GM21786 (cell line): ENCODE measurements around the gene NSUN6.

ENCODE experiments used
- ATAC-seq: cut with Tn5 transposase; IDR thresholded peaks from one replicate; pipeline ENCODE4 v1.9.1; 2021; ENCODE audit not compliant: unreplicated experiment

NSUN6 gene

DNA sequence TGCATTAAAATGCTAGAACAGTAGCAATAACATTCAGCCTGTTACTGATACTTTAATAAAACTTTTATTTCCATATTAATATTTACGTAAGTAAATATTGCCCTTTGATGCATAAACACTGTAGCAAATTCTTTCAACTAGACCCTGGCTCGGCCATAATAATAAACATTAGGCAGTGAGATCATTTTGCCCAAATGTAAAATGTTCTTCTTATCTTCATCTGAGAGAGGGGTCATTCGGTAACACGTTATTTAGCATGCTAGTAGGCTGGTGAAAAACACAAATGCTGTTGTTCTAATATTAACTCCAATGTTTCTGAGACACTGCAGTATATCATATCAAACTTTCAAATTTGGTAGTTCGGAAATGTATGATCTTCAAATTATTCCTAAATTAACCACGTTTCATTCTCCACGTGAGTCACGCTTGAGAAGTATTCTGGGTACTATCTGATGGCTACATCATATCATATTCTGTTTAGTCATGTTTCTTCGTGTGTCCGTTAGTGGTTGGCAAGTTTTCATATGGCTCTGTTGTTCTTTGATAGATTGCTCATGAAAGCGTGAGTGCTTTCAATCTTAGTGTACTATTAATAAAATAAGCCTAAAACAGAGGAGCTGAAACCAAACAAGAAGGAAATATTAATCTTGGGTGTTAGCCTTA is 145.8 kb downstream of the NSUN6 start:
- no peak for ATAC-seq

DNA sequence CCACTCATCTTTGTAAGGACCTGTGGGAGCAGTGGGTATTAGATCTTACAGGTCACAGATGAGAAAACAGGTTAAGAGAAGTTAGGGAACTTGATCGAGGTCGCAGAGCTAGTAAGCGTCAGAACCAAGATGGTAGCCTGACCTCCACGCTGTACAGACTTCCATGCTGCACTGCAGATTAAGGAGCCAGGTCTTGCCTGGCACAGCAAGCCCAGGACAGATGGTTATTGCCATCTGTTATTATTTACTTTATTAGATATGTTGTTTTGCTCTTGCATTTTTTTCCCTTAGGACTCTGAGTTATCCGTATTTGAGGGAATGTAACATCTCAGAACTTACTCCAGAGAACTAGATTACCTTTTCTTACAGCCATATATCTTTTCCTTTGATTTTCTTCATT is 147.2 kb downstream of the NSUN6 start:
- ATAC-seq: no peak

DNA sequence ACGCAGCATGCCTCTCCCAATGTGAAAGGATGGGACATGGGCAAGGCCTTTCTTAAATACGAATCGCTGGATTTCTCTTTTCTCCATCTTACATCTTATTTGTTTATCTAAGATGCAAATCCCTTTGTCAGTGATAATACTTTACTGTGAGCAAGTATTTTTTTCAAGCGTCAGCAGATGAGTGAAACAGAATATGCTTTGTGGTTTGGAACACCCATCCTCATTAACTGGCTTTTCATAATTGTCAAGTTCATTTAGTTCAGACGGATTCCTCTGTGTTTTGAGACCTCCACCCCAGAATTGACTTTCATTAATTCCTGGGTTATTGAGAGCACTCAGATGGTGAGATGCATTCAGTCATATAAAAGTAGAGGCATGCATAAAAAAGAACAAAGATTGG is 149.8 kb downstream of the NSUN6 start:
- ATAC-seq: peak; percentile 4

DNA sequence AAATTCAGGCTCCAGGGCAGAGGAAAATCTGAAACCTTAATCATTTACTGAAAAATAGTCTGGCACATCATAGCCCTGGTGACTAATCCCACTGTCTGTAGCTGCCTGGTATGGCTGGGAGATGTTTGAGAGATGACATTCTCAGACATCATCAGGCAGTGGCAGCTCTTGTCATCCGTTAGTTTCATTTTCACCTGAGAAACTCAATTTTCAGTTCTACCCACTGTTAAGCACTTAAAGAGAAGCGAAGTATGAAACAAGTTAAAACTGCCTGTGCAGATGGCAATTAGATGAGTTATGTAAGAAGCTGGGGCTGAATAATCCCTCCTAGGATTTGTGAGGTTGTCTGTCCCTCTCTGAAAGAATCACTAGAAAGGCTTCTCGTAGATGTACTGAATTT is 150.2 kb downstream of the NSUN6 start:
- peak; percentile 91 for ATAC-seq

DNA sequence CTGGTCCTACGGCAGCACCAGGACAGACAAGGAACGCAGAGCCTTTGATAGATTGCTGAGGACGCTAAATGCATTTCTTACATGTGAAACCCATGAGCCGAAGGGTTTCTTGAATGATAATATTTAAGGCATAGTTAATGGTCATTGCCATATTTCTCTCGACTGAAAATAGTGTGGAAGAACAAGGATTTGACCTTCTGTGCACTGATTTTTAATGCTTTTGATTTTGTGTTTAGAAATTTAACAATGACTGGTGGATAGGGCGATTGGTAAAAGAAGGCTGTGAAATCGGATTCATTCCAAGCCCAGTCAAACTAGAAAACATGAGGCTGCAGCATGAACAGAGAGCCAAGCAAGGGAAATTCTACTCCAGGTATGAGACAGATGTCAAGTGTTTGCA is 150.8 kb downstream of the NSUN6 start:
- ATAC-seq: no peak

DNA sequence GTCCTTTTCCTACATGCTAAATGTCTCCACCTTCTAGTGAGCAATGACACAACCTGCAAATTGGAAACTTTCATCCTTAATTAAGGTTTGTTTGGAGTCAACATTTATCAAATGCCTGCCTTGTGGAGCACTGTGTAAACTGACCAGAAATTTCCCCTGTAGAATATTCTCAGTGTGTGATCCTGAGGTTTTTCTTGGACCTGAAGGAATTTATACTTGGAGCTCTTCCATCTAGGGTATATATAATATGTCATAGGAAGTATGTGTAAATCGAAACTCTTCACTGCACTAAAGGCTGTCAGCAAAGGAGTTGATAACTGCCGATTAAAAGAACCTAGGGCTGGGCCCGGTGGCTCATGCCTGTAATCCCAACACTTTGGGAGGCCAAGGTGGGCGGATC is 152.4 kb downstream of the NSUN6 start:
- ATAC-seq: no peak

DNA sequence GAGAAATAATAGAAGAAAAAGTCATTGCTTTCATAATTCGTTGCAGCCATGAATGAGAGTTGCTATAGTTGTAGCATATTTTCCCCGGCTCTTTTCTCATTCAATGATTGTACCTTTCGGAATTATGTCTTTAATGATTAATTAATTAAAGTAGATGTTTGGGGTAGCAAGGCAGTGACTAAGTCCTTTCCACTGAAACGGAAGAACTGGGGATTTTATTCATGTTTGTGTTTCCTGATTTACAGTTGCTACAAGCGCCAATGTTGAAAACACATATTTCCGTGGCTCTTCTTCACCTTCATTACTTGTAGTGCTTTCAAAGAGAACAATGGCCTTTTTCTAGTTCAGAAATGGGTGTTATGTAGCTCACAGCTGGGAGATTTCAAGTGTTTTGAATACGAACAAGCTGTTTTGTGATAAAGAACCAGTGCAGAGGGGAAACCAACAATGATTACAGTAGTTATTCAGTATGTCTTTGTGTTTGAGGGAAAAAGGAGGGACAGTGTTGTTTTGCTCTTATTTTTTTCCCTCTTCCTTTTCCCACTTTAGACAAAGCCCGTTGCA is 153.5 kb downstream of the NSUN6 start:
- no peak for ATAC-seq
